KOPT-K1 (cell line): ENCODE results near the gene TGFBR3.

Source experiments
- H3K27ac ChIP-seq: fragments of 200-600 bp; sonication (generic); 2 replicates; pipeline ENCODE4 v1.5.1; 2016; ENCODE audit warnings: antibody characterized with exemption, mild to moderate bottlenecking, low read depth, low read length; ENCODE audit not compliant: poor library complexity, severe bottlenecking
- H3K36me3 ChIP-seq: fragments of 200-600 bp; sonication (generic); 2 replicates; pipeline ENCODE4 v1.5.1; 2017; ENCODE audit warnings: antibody characterized with exemption, mild to moderate bottlenecking, low read length, moderate library complexity; ENCODE audit not compliant: insufficient read depth
- H3K9me3 ChIP-seq: fragments of 200-600 bp; sonication (generic); 2 replicates; pipeline ENCODE4 v1.5.1; 2017; ENCODE audit warnings: antibody characterized with exemption, low read length, mild to moderate bottlenecking; ENCODE audit not compliant: insufficient read depth, poor library complexity, severe bottlenecking

The TGFBR3 gene

DNA sequence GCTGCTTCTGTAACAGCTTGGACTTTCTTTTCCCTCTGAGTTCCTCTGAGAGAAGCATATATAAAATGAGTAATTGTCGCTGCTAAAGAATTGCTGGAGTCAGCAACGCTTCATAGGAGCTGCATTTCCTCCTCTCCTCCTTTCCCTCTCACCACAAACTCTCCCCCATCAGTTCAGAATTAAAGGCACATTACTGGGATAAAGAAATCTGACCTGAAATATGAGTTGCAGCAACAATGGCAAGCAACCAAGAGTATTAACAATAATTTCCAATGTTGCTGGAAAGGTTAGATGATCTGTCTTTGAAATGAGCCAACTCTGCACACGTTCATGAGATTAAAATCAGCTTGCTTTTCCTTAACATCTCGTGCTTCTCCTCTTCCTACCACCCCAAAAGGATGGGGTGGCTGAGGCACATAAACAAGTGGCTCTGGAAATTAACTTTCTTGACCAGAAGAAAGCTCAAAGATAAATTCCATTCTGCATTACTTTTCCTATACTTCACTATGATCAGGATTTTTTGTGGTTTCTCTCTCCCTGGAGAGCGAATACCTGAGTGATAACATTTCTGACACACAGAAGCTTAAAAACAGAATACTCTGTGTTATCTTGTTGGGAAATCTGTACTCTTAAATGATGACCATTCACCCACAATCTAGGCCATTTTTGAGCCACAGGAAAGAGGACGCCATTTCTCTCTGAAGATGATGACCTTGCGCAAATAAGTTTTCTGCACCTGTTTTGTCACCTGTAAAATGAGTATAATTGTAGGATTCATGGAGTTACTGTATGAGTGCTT, 90.2 kb downstream of the TGFBR3 start:
- Histone ChIP-seq H3K36me3 (no peaks in the 10 kb centered on the region), H3K9me3 (no peaks in the 10 kb centered on the region), H3K27ac (no peak overlapping the region)

DNA sequence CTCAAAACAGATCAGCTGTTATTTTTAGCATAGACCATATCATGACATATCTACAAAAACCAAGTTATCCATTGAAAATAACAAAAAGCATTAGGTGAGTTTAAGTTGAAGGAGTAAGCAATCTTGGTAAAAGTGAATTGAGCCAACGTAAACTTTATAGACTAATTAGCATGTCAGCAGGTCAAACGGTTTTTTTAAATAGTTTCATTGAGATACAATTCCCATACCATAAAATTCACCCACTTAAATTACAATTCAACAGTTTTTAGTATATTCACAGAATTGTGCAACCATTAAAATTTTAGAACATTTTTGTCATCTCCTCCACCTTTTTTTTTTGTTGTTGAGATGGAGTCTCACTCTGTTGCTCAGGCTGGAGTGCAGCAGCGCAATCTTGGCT, 92.1 kb downstream of the TGFBR3 start:
- Histone ChIP-seq H3K36me3 (no peaks in the 10 kb centered on the region), H3K9me3 (no peaks in the 10 kb centered on the region), H3K27ac (no peak overlapping the region)

DNA sequence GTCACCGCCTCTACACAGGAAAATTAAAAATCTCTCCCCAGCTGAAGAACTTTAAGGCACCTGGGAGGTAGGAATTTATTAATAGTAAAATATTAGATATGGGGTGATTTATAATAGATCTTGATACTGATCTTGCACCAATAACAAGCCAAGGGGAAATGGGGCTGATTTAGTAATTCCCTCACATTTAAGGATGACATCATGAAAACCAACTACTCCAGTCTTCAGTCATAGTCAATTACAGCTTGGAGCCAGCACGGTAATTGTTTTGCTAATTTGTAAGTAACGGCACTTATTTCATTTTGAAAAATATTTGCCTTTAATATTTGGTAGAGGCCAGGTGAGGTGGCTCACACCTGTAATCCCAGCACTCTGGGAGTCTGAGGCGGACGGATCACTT, 92.8 kb downstream of the TGFBR3 start:
- Histone ChIP-seq H3K9me3 (no peaks in the 10 kb centered on the region), H3K27ac (no peak overlapping the region), H3K36me3 (no peaks in the 10 kb centered on the region)

DNA sequence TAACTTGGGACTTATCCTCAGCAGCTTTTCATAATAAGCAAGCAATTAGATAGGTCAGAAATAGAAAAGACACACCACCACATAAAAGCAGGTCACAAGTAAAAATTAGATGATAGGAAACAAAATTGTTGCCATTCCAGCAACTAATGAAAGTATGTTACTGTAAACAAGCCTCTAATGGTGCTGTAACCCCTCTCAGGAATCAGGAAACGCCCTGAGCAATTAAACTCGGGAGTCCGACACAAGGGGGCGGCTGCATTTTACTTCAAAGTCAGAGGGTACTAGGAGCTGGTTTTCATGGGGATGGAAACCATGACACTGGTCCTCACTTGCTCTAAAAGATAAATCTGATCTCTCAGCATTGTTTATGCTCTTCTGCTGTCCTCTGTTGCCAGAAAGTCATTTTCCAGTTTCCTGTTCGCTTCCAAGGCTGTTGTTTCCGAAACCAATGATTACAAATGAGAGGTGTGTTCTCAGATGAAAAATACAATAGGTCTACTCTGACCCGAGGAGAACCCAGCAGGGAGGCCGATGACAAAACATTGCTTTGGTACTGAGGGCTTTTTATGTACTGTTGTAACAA, 93.4 kb downstream of the TGFBR3 start:
- H3K36me3 ChIP-seq = no peaks in the 10 kb centered on the region
- no peaks in the 10 kb centered on the region for H3K9me3 ChIP-seq
- H3K27ac ChIP-seq = no peak overlapping the region

DNA sequence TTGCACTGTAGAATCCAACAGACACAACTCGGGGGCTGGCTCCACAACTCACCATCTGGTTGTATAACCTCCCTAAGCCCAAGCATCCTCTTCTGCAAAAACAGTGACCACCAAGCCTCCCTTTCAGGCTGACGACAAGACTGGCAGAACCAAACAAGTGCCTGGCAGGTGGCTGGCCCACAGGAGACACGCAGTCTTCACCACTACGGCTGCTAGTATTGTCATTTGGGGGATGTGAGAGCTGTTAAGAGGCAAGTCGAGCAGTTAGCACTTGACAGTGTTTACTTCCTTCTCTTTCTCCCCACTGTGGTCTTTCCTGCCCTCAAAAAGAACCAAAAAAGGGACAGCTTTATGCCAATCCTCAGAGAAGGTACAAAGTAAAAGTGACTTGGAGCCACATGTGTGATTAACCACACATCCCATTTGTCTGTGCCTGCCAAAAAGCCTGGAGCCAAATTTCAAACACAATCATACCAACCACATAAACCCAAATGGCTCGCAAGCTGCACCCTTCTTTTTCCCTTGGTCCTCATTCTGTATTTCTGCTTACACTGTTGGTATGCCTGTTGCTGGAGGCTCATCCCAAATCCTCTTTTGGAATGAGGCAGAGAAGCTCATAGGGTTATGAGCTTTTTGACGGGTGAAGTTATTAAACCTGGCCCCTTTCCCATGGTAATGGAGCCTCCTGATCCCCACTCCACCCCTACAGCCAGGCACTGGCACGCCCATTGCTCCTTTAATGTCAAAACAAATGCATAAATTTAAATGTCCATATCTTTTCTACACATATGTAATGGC, 94.1 kb downstream of the TGFBR3 start:
- H3K27ac ChIP-seq = no peak overlapping the region
- H3K9me3 ChIP-seq = no peaks in the 10 kb centered on the region

DNA sequence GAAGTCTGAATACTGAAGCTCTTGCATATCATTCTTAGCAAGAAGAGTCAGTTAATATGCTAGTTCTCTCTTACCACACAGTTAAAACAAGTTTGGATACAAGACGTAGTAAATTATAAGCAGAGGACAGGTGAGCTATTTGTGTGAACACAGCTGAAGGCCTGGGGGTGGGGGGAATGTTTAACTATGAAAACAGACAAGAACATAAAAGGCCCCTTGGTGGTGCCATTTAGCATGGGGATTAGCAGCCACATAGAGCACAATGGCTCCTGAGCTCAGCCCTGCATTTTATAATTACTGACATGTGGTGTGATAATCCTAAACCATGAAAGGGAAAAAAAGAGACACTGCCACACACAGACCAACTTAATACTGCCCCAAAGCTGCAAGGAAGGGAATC, 94.8 kb downstream of the TGFBR3 start:
- Histone ChIP-seq H3K9me3 (no peaks in the 10 kb centered on the region), H3K36me3 (no peaks in the 10 kb centered on the region), H3K27ac (no peak overlapping the region)

More for the DNA sequence above, 94.1 kb downstream of the TGFBR3 start:
- no peaks in the 10 kb centered on the region for H3K36me3 ChIP-seq

DNA sequence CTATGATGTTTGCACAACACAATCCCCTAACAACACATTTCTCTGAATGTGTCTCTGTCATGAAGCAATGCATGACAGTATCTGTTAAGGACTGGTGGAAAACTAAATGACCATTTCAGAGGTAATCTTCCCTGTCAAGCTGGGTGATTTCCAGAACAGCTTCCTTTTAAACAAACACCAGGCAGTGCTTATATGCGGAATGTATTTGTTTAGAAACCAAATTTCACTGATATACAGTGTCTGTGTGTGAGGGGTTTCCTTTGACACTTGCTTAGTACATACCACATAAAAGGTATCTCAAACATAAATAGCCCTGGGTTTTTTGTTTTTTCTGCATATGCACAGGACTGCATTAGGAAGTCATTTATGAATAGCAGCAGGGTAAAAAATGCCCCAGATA, 95.6 kb downstream of the TGFBR3 start:
- H3K27ac ChIP-seq = no peak overlapping the region
- no peaks in the 10 kb centered on the region for H3K36me3 ChIP-seq
- no peaks in the 10 kb centered on the region for H3K9me3 ChIP-seq

DNA sequence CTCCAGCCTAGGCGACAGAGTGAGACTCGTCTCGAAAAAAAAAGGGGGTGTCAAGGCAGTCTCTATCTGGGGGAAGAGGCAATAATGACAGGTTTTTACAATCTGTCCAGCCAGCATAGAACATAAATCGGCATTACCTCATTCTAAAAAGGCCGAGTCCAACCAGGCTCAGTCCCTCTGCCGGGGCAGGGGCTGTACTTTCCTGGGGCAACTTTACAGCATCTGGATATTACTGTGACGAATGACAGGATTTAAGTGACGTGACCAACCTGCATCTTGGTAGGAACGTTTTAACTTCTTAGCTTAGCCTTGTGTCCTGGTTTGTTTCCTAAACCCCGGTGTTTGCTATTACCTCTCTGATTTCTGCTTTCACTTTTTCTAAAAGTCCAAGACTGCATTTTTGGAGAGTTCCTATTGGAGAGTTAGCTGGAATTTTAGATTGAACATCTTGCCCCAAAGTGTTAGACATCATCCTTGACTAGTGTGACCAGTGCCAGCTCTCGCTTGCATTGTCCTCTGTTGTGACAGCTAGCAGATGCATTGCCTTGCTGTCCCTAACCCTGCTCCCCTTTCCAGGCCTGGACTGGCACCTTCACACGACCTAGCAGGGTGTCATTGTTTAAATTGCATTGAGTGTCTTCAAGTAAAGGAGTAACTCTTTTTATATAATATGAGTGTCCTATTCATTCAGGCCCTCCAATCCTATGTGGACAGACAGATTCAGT, 96.5 kb downstream of the TGFBR3 start:
- H3K36me3 ChIP-seq = no peaks in the 10 kb centered on the region
- H3K9me3 ChIP-seq = no peaks in the 10 kb centered on the region
- H3K27ac ChIP-seq = no peak overlapping the region

DNA sequence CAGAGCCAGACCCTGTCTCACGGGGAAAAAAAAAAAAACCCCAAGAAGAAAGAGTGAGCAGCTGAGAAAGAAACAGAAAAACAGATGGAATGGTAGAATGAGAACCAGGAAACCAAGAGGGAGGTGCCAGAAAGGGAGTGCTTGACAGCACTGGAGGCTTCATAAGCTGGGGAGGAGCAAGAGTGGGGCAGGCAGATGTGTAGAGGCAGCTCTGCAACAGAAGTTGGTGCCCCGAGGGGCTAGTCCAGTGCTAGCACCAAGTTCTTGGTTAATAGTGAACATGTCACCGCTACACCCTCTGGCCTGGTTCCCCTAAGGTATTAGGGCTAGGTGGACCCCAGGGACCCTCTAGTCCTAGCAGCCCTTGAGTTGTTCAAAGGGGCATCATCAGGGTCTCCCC, 98.0 kb downstream of the TGFBR3 start:
- no peaks in the 10 kb centered on the region for H3K9me3 ChIP-seq
- no peaks in the 10 kb centered on the region for H3K36me3 ChIP-seq
- no peak overlapping the region for H3K27ac ChIP-seq

DNA sequence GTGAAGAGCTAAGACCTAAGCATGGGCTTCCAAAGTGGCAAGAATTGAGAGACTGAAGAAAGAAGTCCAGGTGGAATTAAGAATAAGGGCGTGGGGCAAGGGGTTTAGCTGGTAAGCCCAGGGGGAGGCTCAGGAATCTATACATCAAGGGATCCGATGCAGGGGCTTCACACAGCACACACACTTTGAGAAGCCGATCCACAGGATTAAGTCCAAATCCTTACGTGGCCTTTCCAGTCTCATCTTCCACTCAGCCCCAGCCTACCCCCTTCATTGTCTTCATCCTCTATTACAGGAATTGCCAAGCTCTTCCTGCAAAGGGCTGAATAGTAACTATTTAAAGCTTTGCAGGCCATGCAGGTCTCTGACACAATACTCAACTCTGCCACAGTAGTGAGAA, 101.3 kb downstream of the TGFBR3 start:
- no peaks in the 10 kb centered on the region for H3K9me3 ChIP-seq
- H3K27ac ChIP-seq = no peak overlapping the region
- no peaks in the 10 kb centered on the region for H3K36me3 ChIP-seq

DNA sequence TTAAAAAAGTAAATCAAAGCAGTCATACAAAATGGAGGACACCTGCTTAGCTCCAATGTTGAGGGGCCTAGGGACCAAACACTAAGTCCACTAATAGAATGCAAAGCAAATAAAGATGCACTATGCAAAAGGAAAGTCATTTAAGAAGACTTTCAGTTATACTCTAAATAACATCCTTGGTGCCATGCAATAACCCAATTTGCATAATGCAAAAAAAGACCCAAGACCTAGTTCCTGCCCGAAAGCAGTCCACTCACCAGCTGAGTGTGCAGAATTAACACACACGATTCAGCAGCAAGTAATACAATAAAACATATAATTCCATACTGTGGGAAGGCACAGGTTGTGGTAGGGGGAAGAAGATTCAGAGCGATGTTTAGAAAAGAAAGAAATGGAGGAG, 101.8 kb downstream of the TGFBR3 start:
- Histone ChIP-seq H3K27ac (no peak overlapping the region), H3K9me3 (no peaks in the 10 kb centered on the region), H3K36me3 (no peaks in the 10 kb centered on the region)

DNA sequence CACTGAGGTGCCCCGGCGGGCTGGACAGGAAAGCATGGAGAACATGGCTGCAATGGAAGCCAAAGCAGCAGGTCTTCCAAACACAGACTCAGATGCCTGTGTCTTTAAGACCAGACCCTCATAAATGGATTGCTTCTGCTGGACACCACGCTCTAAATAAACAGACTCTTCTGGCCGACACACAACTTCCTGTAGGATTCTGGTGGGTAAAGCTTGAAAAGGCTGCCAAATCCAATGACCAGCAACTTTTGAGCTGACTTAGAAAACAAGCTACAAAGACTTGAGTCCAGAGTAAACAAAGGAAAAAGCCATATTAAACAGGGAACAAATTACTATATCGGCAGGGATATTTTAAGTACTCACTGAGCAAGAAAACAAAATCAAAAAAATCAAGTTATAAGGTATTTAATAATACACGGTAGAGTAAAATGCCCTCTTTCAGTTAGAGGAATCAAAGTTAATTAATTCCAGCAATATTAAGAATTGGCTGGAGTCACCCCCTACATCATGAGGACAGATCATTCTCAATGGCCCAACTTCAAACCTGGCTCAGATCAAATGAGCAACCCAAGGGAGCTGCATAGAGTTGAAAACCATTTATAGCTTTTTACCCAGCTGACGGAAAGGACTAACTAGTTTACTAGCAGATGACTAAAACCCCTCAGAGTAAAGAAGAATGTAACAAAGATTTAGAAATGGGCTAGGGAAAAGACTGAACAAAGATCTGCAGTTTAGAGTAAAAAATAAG, 102.4 kb downstream of the TGFBR3 start:
- no peaks in the 10 kb centered on the region for H3K9me3 ChIP-seq
- H3K36me3 ChIP-seq = no peaks in the 10 kb centered on the region
- no peak overlapping the region for H3K27ac ChIP-seq

DNA sequence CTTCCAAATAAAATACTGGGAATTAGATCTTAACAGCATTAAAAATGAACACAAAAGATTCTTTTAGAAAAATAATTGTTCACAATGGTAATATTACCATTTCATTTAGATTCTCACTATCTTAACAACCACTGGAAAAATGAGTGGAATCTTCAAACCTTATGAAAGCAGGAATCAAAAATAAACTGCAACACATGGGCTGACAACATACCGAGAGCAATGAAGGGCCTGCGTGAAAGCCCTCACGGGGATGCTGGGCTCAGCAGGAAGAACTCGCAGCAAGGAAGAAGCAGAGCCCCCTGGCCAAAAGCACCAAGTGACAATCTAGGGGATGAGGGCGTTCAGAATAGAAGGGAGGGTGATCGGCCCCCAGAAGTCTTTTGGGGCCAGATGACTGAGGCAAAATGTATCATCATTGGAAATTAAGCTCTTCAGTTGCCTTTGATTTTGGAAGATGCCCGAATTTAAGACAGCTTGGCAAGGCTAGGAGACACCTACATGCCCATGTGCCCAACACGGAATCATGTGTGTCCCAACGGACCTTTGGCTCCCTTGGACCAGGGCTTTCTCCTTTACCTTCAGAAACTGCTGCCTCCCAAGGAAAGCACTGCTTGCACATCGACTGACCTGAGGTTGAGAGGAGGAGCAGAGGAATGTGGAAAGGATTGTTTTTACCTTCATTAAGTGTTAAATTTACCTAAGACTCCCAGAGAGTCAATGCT, 103.9 kb downstream of the TGFBR3 start:
- Histone ChIP-seq H3K36me3 (no peaks in the 10 kb centered on the region), H3K27ac (no peak overlapping the region), H3K9me3 (no peaks in the 10 kb centered on the region)

DNA sequence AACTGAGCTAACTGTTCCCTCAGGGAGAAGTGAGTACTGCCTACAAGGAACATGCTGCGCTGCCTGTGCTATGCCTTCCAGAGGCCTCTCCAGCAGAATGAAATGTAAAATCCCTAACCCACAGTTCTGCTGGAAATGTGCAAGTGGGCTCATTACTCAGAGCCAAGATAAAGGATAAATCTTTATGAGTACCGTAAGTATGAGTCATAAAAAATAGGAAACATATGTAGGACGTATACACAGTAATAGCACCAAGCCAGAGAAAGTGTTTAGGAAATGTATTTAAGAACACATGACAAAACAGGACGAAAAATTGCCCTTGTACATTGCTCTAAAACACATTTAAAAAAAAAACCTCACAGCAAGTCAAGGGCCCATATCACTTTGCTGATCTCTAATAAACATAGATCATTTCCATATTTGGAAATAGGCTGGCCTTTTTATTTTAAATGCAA, 104.6 kb downstream of the TGFBR3 start:
- Histone ChIP-seq H3K27ac (no peak overlapping the region), H3K36me3 (no peaks in the 10 kb centered on the region), H3K9me3 (no peaks in the 10 kb centered on the region)
